ENCODE data around the gene MRTFA.

MRTFA gene

DNA sequence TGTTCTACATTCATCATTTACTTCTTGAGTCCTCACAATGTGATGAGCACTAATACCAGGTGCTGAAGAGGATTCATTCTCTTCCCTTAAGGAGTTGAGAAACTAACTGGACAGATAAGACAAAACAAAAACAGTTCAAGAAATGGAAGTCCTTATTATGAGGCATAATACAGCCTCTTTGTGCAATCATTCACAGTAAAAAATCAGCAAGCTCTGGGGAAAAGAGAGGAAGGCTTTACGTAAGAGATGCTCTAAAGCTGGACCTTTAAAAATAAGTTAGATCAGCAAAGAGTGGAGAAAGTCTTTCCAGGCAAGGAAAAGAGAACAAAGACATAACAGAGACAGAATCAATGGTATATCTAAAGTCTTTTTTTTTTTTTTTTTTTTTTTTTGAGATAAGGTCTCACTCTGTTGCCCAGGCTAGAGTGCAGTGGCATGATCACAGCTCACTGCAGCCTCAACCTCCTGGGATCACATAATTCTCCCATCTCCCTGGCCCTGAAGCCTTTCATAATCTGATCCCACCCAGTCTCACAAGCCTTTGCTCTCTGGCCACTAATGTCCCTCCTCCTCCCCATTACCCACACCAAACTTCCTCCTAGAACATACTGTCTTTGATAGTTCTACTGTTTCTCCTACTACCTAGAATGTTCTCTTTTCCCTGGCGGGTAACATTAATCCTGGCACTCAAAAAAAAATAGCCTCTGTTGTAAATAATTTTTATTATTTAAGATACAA, 40.9 kb downstream of the MRTFA start:
- no peak for DNase-seq (ENCODE audit: extremely low spot score)
- CTCF ChIA-PET = interaction anchor here (0.7 to 2.4 kb wide), 7 partner anchors 9 to 159 kb away, joined by 3 to 10 read pairs (median 4); no protein-coding TSS in a partner anchor
- POLR2A ChIA-PET = no interaction called here
- TF ChIP-seq, protein P1, sequence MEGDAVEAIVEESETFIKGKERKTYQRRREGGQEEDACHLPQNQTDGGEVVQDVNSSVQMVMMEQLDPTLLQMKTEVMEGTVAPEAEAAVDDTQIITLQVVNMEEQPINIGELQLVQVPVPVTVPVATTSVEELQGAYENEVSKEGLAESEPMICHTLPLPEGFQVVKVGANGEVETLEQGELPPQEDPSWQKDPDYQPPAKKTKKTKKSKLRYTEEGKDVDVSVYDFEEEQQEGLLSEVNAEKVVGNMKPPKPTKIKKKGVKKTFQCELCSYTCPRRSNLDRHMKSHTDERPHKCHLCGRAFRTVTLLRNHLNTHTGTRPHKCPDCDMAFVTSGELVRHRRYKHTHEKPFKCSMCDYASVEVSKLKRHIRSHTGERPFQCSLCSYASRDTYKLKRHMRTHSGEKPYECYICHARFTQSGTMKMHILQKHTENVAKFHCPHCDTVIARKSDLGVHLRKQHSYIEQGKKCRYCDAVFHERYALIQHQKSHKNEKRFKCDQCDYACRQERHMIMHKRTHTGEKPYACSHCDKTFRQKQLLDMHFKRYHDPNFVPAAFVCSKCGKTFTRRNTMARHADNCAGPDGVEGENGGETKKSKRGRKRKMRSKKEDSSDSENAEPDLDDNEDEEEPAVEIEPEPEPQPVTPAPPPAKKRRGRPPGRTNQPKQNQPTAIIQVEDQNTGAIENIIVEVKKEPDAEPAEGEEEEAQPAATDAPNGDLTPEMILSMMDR (IDR thresholded peaks at IDR 0.05; ENCODE audit: control extremely low read depth, extremely low read depth, low read depth, missing control alignments) = no peak

DNA sequence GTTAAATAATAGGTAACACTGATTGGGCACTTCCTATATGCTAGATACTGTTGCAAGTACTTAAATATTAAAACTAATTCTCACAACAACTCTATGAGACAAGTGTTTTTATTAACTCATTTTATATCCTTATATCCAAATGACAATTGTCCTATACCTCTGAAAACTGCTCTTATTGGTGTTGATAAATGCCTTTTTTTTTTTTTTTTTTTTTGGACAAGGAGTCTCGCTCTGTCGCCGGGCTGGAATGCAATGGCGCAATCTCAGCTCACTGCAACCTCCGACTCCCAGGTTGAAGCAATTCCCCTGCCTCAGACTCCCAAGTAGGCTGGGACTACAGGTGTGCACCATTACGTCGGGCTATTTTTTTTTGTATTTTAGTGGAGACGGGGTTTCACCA, 41.6 kb downstream of the MRTFA start:
- DNase-seq (ENCODE audit: extremely low spot score) = no peak
- POLR2A ChIA-PET = interaction anchor here (0.6 to 1.4 kb wide), 2 partner anchors 33 to 64 kb away, joined by 3 to 8 read pairs; no protein-coding TSS in a partner anchor
- CTCF ChIA-PET = interaction anchor here (1.1 to 2.5 kb wide), 3 partner anchors 12 to 70 kb away, joined by 3 to 7 read pairs (median 4); no protein-coding TSS in a partner anchor
- TF ChIP-seq, protein P1 (IDR thresholded peaks at IDR 0.05; ENCODE audit: control extremely low read depth, extremely low read depth, low read depth, missing control alignments) = no peak

DNA sequence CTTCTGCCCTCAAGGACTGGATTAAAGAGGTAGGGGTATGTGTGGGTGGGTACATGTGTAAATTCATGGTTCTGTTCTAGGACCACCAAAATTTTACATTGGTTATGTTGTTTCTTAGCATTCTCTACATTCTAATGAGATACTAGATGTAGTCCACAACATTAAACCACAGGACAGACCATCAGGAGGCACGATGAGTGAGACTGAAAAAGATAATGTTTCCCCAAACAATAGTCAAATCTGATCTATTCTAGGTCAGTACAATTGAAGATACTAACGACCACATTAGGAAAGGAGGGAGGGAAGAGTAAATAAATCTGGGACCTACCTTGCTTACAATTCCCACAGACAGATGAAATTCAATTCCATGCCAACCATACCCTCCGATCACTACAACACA, 42.2 kb downstream of the MRTFA start:
- POLR2A ChIA-PET = interaction anchor here (0.6 to 1.4 kb wide), 2 partner anchors 33 to 63 kb away, joined by 3 to 8 read pairs; no protein-coding TSS in a partner anchor

DNA sequence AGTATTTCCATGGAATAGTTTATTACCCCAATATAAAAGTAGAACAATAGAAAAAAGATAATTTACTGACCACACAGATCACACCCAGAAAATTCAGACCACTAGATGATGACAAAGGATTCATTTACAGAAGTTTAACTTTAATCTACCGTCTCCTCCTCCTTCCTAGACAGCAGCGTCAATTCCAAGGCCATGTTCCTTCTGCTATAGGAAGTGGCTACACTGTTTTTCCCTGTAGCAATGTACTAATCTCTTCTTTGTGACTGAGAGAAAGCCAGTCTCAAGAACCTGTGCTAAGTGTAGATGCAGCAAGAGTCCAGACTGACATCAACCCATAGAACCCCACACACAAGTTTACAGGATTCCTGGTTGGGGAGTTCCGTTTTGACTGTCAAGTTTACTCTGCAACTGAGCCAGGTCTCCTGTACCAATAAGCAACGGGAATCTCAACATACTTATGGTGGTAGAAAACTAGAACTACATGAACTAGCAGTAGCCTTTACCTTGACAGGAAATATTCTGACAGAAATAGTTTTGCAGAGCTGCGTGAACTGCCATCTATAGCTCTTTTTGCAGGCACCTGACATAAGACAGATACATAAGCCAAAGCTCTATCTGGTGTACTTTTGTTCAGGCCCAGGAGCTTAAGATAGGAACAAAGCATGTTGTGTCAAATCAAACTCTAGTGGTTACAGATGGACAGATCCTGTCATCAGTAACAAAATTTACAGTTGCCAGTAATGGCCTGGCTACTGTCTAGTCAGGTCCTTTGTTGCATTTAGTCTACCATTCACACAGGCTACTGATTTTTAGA, 42.9 kb downstream of the MRTFA start:
- ChIA-PET CTCF (interaction anchor here (0.8 to 3.0 kb wide), 7 partner anchors 11 to 158 kb away, joined by 3 to 16 read pairs (median 3); no protein-coding TSS in a partner anchor), POLR2A (interaction anchor here (1.4 kb wide), 1 partner anchor 63 kb away, joined by 3 read pairs; no protein-coding TSS in a partner anchor)
- no peak for DNase-seq (ENCODE audit: extremely low spot score)
- TF ChIP-seq, protein P1 (IDR thresholded peaks at IDR 0.05; ENCODE audit: control extremely low read depth, extremely low read depth, low read depth, missing control alignments) = no peak

More for the DNA sequence above, 42.2 kb downstream of the MRTFA start:
- CTCF ChIA-PET = interaction anchor here (0.8 to 3.0 kb wide), 7 partner anchors 11 to 158 kb away, joined by 3 to 16 read pairs (median 3); no protein-coding TSS in a partner anchor
- no peak for DNase-seq (ENCODE audit: extremely low spot score)
- TF ChIP-seq, protein P1 (IDR thresholded peaks at IDR 0.05; ENCODE audit: control extremely low read depth, extremely low read depth, low read depth, missing control alignments) = no peak

DNA sequence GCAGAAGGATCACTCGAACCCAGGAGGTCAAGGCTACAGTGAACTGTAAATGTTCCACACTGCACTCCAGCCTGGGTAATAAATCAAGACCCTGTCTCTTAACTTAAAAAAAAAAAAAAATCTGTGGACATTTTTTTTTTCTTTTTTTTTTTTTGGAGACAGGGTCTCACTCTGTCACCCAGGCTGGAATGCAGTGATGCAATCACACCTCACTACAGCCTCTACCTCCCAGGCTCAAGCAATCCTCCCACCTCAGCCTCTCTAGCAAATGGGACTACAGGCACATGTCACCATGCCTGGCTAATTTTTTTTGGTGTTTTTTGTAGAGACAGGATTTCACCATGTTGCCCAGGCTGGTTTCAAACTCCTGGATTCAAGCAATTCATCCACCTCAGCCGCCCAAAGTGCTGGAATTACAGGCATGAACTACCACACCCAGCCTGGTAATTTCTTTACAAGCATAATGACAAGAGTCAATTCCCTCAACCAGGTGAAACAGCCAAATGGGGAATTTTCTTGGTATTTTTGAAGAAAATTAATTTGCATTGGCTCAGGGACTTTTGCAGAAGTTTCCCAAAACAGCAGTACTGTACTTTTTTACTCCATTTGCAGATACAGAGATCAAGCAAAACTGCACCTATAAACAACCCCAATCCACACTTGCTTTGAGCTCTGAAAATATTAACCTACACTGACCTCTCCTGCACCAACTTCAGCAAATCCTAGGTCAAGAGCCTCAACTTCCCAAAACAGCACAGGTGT, 44.0 kb downstream of the MRTFA start:
- CTCF ChIA-PET = interaction anchor here (0.7 to 3.0 kb wide), 5 partner anchors 10 to 68 kb away, joined by 3 to 16 read pairs (median 7); no protein-coding TSS in a partner anchor
- TF ChIP-seq, protein P1 (IDR thresholded peaks at IDR 0.05; ENCODE audit: control extremely low read depth, extremely low read depth, low read depth, missing control alignments) = no peak
- POLR2A ChIA-PET = no interaction called here
- DNase-seq (ENCODE audit: extremely low spot score) = no peak

Measured in GM10248 (cell line).